Body of pancreas (tissue), 4 donors: ENCODE results near the gene ABLIM1.

Experiments used
- POLR2A ChIP-seq, 3 donors: fragments of 450-650 bp; IDR thresholded peaks; one replicate each; pipeline ENCODE4 v1.6.1; 2016; ENCODE audit warnings: antibody characterized with exemption in 3 of 3, mild to moderate bottlenecking in 2 of 3
- TF ChIP-seq, protein P1 (sequence below), 7 experiments: fragments of 450-650 bp in 4 of 7; fragments of 200-600 bp in 3 of 7; sonication (generic) in 3 of 7; IDR thresholded peaks; one replicate each; pipeline ENCODE4 v1.5.1; 2016 to 2019; ENCODE audit warnings: antibody characterized with exemption in 7 of 7

DNA sequence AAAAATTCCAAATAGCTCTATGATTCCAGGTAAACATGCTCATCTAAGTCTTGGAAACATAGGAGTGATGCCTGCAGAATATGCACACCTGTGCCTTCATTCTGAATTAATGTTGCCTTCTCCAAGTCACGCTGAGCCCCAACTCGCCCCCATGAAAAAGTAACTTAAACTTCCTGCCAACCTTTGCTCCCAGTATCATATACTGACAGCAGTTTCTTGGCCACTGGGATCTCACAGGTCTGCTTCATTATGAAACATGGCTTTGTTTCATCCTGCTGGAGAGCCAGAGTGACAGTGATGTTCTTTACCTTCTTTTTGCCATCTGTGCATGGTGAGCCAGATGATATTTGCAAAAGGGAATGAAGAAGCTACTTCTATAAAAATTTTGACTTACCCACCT, 34.9 kb downstream of the ABLIM1 start:
- TF ChIP-seq, protein P1, sequence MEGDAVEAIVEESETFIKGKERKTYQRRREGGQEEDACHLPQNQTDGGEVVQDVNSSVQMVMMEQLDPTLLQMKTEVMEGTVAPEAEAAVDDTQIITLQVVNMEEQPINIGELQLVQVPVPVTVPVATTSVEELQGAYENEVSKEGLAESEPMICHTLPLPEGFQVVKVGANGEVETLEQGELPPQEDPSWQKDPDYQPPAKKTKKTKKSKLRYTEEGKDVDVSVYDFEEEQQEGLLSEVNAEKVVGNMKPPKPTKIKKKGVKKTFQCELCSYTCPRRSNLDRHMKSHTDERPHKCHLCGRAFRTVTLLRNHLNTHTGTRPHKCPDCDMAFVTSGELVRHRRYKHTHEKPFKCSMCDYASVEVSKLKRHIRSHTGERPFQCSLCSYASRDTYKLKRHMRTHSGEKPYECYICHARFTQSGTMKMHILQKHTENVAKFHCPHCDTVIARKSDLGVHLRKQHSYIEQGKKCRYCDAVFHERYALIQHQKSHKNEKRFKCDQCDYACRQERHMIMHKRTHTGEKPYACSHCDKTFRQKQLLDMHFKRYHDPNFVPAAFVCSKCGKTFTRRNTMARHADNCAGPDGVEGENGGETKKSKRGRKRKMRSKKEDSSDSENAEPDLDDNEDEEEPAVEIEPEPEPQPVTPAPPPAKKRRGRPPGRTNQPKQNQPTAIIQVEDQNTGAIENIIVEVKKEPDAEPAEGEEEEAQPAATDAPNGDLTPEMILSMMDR (IDR thresholded peaks at IDR 0.05): no peak
- TF ChIP-seq POLR2A (IDR thresholded peaks at IDR 0.05): no peak
